ENCODE results near the gene FCN2. TPM values are rescaled to one million over a fixed set of nuclear protein-coding genes. Genes with fewer than 3 reads are reported as not detected.

FCN2 gene
- total and polyA plus RNA-seq, 2 experiments from 2014 or later = not detected

DNA sequence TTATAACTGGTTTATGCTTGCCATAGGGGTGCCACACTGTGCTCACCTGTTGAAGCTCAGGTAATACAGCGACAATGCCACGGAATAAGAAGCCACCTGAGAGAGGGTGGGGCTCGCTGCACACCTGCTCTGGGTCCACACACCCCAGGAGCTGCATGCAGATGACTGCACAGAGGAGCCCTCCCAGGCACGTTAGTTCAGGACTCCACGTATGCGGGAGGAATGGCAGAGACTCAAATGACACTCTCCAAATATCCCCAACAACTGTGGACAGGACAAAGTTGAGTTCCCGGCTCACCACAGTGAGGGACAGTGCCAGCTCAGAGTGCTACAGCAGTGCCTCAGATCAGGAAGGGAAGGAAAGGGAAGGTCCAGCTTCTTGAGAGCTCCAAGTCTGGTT lies 42.9 kb downstream of the FCN2 start:
- Histone ChIP-seq H3K4me1 (ENCODE audit: low read depth) (no peaks in the 10 kb centered on the region), H3K9me3 (ENCODE audit: low read depth) (no peaks in the 10 kb centered on the region), H3K4me3 (no peak overlapping the region), H3K27me3 (no peaks in the 10 kb centered on the region), H3K36me3 (no peaks in the 10 kb centered on the region), H3K27ac (no peak overlapping the region)
- TF ChIP-seq, protein P1, sequence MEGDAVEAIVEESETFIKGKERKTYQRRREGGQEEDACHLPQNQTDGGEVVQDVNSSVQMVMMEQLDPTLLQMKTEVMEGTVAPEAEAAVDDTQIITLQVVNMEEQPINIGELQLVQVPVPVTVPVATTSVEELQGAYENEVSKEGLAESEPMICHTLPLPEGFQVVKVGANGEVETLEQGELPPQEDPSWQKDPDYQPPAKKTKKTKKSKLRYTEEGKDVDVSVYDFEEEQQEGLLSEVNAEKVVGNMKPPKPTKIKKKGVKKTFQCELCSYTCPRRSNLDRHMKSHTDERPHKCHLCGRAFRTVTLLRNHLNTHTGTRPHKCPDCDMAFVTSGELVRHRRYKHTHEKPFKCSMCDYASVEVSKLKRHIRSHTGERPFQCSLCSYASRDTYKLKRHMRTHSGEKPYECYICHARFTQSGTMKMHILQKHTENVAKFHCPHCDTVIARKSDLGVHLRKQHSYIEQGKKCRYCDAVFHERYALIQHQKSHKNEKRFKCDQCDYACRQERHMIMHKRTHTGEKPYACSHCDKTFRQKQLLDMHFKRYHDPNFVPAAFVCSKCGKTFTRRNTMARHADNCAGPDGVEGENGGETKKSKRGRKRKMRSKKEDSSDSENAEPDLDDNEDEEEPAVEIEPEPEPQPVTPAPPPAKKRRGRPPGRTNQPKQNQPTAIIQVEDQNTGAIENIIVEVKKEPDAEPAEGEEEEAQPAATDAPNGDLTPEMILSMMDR (IDR thresholded peaks at IDR 0.05; ENCODE audit: low read depth, low read length) = no peak
- DNase-seq (ENCODE audit: low read depth in 1 of 2, low spot score in 1 of 2) = no peak

DNA sequence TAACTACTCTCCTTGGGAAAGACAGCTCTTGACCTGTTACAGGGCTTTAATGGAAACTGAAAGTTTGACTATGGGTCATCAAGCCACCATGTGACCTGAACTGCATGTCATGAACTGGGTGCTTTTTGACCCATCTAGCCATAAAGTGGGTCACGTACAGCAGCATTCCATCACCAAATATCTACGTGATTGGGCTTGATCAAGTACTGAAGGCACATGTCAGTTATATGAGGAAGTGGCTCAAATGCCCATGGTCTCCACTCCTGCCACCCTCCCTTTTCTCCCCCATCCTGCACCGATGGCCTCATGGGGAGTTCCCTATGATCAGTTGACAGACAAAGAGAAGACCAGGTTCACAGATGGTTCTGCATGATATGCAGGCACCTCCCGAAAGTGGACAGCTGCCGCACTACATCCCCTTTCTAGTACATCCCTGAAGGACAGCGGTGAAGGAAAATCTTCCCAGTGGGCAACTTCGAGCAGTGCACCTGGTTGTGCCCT lies 44.5 kb downstream of the FCN2 start:
- no peaks in the 10 kb centered on the region for H3K4me1 ChIP-seq (ENCODE audit: low read depth)
- H3K36me3 ChIP-seq = no peaks in the 10 kb centered on the region
- no peaks in the 10 kb centered on the region for H3K27me3 ChIP-seq
- TF ChIP-seq, protein P1 (IDR thresholded peaks at IDR 0.05; ENCODE audit: low read depth, low read length) = no peak
- no peaks in the 10 kb centered on the region for H3K9me3 ChIP-seq (ENCODE audit: low read depth)
- no peak overlapping the region for H3K27ac ChIP-seq
- no peak overlapping the region for H3K4me3 ChIP-seq
- DNase-seq (ENCODE audit: low read depth in 1 of 2, low spot score in 1 of 2) = no peak

DNA sequence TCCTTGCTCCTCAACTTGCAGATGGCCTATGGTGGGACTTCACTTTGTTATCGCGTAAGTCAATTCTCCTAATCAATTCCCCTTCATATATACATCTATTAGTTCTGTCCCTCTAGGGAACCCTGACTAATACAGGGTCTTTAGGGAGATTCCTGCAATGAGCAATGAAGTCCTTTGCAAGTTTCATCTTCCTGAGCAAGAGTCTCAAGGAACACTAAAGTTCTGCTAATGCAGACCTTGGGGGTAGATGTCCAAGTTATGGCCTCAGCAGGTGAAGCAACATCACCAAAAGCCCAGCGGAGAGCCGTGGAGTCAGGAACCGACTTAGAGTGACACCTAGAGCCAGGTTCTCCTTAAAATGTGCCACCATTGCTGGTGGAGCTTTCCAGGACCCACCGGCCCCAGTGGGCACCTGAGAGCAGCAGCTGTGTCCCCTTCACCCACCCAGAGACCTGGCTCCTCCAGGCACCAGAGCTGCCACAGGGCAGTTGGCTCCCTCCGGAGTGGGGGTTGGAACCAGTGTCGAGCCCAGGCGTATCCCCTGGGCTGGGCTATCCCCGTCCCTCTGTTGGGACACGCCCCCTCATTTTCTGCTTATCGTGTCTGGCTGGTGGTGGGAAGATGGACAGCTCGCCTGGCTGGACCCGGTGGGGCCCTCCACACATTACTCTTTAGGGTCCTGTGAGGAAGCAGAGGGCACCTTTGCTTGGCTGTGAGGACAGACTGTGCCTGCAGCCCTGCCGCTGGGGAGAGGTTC lies 48.0 kb downstream of the FCN2 start:
- no peaks in the 10 kb centered on the region for H3K36me3 ChIP-seq
- no peak overlapping the region for H3K27ac ChIP-seq
- no peaks in the 10 kb centered on the region for H3K9me3 ChIP-seq (ENCODE audit: low read depth)
- H3K4me1 ChIP-seq (ENCODE audit: low read depth) = no peaks in the 10 kb centered on the region
- no peak overlapping the region for H3K4me3 ChIP-seq
- no peaks in the 10 kb centered on the region for H3K27me3 ChIP-seq
- DNase-seq (ENCODE audit: low read depth in 1 of 2, low spot score in 1 of 2) = no peak
- TF ChIP-seq, protein P1 (IDR thresholded peaks at IDR 0.05; ENCODE audit: low read depth, low read length) = no peak

DNA sequence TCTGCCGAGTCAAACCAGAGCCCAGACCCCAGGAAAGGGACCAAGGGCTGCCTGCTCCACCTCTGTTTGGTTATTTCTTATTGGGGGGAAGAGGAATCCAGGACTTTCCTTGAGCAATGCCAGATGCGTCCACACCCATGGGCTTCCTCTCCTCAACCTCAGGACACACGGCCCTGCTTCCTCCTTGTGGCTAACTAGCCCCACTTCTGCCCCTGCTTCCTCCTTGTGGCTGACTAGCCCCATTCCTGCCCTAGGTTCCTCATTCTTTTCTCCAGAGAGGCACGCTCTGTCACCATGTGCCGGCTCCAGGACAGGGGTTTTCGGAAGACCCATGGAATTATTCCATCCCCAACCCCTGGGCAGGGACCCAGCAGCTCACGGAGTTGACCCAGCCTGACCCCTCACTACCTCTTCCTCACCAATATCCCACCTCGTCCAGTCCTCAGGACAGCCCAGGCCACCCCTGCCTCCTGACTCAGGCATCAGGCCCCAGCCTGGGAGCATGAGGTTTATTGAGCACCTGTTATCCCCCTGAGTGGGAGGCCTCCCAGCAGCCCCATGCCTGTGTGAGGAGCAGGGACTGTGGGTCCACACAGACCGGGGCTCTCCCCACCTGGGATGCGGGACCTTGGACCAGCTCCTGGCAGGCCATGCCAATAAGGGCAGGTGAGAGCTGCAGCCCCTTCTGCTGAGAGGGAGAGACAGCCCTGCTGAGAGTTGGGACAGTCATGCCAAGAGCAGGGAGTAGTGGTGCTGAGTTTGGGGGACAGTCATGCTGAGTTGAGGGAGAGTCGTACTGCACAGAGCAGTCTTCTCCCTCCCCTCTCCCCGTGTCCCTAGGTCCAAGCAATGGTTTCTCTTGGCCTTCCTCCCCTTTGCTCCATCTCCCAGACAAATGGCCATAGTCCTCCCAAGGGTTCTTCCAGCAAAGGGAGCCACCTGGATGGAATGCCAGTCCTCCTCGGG lies 48.9 kb downstream of the FCN2 start:
- DNase-seq (ENCODE audit: low read depth in 1 of 2, low spot score in 1 of 2) = no peak
- Histone ChIP-seq H3K27me3 (no peaks in the 10 kb centered on the region), H3K36me3 (no peaks in the 10 kb centered on the region), H3K27ac (no peak overlapping the region), H3K9me3 (ENCODE audit: low read depth) (no peaks in the 10 kb centered on the region), H3K4me3 (no peak overlapping the region), H3K4me1 (ENCODE audit: low read depth) (no peaks in the 10 kb centered on the region)
- TF ChIP-seq, protein P1 (IDR thresholded peaks at IDR 0.05; ENCODE audit: low read depth, low read length) = no peak

DNA sequence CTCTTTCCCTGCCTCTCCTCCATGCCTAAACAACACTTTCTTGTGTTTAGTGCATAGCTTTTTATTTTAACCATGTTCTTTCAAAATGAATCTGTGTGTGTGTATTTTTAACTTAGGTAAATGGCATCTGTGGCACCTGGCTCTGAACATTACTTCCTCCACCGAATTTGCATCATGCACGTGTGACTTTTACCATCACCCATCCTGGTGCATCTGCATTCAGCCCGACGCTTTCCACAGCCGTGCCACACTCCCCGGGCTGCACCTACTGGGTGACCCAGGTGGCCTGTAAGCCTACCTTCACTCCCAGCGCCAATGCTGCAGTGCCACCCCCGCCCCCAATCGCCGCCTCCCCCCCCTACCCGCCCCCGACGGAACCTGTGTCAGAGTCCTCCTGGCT lies 49.8 kb downstream of the FCN2 start:
- Histone ChIP-seq H3K36me3 (no peaks in the 10 kb centered on the region), H3K27me3 (no peaks in the 10 kb centered on the region), H3K9me3 (ENCODE audit: low read depth) (no peaks in the 10 kb centered on the region), H3K27ac (no peak overlapping the region), H3K4me3 (no peak overlapping the region), H3K4me1 (ENCODE audit: low read depth) (no peaks in the 10 kb centered on the region)
- DNase-seq (ENCODE audit: low read depth in 1 of 2, low spot score in 1 of 2) = no peak
- TF ChIP-seq, protein P1 (IDR thresholded peaks at IDR 0.05; ENCODE audit: low read depth, low read length) = no peak
